Mammary epithelial cell (primary cell): ENCODE measurements around the gene PRKCI.

Source experiments
- CTCF ChIP-seq, 2 donors: IDR thresholded peaks in 1 of 2; conservative IDR thresholded peaks in 1 of 2; 2 replicates each; pipeline ENCODE4 v1.5.1; 2011 to 2012; ENCODE audit warnings: inconsistent platforms in 2 of 2, low read length in 2 of 2, mild to moderate bottlenecking in 2 of 2, control low read depth in 1 of 2, low read depth in 1 of 2; ENCODE audit not compliant: insufficient read depth in 1 of 2; ENCODE audit errors: extremely low read depth in 1 of 2
- EZH2 ChIP-seq: IDR thresholded peaks from 2 replicates; pipeline ENCODE4 v1.6.1; 2012; ENCODE audit warnings: low read length, inconsistent platforms, borderline replicate concordance

GRCh38 chr3:170240671-170241070, 18.4 kb downstream of the PRKCI start:
- TF ChIP-seq CTCF (conservative IDR thresholded peaks at IDR 0.05 in 1 of 2, IDR thresholded peaks at IDR 0.05 in 1 of 2; ENCODE audit: extremely low read depth in 1 of 2, insufficient read depth in 1 of 2, low read depth in 1 of 2, low read length in 2 of 2) (no peak), EZH2 (no peak)
